NCI-H2227 treated with DMSO at 0.1 percent for 48 hours (cell line): Measurements from ENCODE around the gene TASL.
"Not testable (repeated sequence)": the region's sequence is repeated elsewhere in the genome, so short reads cannot be mapped to it uniquely, and the experiment has no call there.

Experiments used
- DNase-seq: peaks from one replicate; lab custom pipeline; 2025; lab: John Stamatoyannopoulos, UW

Gene TASL

DNA sequence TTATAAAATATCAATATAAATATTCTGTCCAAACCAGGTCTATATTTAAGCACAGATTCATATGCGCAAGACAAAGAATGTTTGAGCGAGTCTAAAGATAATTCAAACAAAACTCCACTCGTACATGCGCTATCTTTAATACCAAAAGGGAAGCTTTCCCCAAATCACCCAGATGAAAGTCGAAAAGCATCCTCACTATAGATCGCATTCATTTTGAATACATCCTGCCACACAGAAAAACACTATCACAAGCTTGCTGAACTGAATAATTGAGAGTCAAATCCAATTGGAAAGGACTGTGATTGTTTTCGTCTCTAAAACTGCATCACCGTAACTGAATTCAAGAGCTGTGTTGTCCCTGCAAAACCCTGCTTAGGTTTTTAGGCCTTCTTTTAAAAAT, 685 bp downstream of the TASL start:
- no peak for DNase-seq

DNA sequence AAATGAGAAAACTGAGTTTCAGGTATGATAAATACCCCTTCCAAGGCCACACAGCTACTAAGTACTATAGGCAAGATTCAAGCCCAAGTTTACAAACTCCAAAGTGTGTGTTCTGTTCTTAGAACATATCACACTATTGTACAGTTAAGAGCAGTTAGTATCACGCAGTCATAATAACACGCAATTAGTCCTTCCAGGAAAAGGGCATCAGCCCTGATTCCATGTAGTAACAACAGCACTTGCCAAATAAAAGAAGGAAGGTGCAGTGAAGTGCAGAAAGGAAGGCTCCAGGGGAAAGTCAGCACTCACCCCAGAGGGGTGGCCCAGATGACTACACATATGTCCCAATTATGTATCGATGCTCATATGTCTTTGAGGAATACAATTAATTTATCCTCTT, 4.4 kb downstream of the TASL start:
- no peak for DNase-seq

GRCh38 chrX:30572678-30573077, 4.9 kb downstream of the TASL start:
- DNase-seq, result no peak

- DNase-seq, result no peak
Measured at GRCh38 chrX:30572004-30572403, 5.6 kb downstream of the TASL start.

- DNase-seq, result peak; percentile 11
Measured at GRCh38 chrX:30570505-30570904, 7.1 kb downstream of the TASL start.

GRCh38 chrX:30568136-30568535, 9.4 kb downstream of the TASL start:
- DNase-seq, result no peak

- not testable (repeated sequence) for DNase-seq
Measured at GRCh38 chrX:30563070-30563469, 14.5 kb downstream of the TASL start.

- DNase-seq, result no peak
Measured at GRCh38 chrX:30561191-30561590, 16.4 kb downstream of the TASL start.

- no peak for DNase-seq
Measured at GRCh38 chrX:30538271-30538670, 39.3 kb downstream of the TASL start.

GRCh38 chrX:30533835-30534234, 43.7 kb downstream of the TASL start:
- no peak for DNase-seq

DNA sequence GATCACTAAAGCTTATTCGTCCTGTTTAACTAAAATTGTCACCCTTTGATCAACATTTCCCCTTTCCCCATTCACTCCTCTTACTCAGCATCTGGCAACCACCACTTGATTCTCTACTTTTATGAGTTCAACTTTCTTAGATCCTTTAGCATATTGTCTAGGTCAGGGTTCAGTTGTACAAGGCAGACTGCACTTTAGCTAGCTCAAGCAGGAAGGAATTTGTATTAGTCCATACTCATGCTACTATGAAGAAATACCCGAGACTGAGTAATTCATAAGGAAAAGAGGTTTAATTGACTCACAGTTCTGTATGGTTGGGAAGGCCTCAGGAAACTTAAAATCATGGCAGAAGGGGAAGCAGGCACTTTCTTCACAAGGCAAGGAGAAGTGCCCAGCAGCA, 44.3 kb downstream of the TASL start:
- no peak for DNase-seq

GRCh38 chrX:30530606-30531005, 47.0 kb downstream of the TASL start:
- DNase-seq, result no peak

DNA sequence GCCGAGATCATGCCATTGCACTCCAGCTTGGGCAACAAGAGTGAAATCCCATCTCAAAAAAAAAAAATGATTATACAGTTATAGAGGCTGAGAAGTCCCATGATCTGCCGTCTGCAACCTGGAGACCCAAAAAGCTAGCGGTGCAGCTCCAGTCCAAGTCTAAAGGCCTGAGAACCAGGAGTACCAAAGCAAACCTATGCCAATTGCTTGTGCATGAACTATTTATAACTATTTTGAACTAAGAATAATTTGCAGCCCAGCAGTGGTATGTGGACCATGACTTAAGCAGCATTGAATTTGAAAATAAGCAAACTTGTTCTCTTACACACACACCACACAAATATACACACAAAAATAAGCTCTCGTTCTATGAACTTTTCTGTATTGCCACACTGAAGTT, 51.8 kb downstream of the TASL start:
- no peak for DNase-seq

DNA sequence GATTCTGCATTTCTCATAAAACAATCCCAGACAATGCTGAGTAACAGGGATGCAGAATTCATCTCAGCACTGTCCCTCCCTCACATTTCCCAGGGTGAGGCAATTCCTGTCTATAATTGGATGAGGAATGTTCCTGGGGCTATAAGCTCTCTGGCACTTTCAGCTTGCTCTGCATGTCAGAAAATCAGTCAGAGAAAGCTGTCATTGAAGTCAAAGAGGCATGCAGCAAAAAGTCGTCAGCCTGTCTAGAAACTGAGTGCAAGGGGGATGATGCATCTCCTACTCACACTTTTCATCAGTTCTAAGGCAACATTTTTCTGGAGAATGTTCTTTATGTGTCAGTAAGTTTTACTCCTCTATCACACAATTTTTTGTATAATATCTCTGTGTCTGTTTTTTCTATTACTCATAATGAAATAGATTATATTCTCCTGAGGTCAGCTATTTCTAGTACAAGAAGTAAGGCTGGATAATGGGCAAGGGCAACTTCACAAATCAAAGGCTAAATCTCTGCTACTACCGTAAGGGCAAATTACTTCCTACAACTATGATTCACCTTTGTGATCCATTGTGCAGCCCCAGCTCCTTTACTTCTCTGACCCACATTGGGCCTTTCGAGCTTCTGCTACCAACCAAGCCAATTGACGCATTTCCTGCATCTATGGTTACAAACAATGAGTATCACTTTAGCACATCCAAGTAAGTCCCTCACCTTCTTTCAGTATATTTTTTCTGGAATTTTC, 56.0 kb downstream of the TASL start:
- DNase-seq, result no peak

DNA sequence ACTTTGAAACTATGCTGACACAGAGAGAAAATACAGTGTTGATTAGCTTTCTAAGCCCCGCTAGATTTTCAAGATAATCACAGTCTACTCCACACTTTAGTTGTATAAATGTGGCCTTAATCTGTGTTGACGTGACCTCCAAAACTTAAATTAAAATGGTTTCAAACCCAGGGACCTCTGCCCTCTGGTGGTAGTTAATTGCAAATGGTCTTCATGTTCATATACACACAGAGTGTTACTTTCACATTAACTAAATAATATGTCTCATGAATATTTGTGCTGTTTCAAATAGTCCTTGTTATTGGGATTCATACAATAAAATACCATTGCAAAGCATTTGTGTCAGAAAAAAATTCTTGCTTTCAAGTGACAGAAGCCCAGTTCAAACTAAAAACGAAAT, 64.3 kb downstream of the TASL start:
- DNase-seq, result no peak
